H1 (cell line): ENCODE results near the gene RPS18. TPM values are rescaled to one million over a fixed set of nuclear protein-coding genes. Genes with fewer than 3 reads are reported as not detected.

ENCODE experiments used
- CTCF ChIA-PET: fragments of 300-600 bp; sonication (Branson Sonifier 250); formaldehyde crosslinking; loops from one replicate; lab custom pipeline; 2021; ENCODE audit not compliant: partially characterized antibody; lab: Charles Lee
- POLR2A ChIA-PET: fragments of 300-600 bp; sonication (Branson Sonifier 250); formaldehyde crosslinking; loops from one replicate; lab custom pipeline; 2021; ENCODE audit warnings: inconsistent platforms; ENCODE audit not compliant: partially characterized antibody; lab: Charles Lee
- DNase-seq, 2 experiments: peaks; one replicate each; pipeline versions ENCODE4 v3.0.0 to v3.0.0-alpha.2; 2010 to 2022; ENCODE audit warnings: low spot score in 2 of 2, low read depth in 1 of 2, mixed read lengths in 1 of 2
- FAIRE-seq: peaks from 2 replicates; lab custom pipeline; 2011; peaks lifted over from hg19 to GRCh38; lab: Jason Lieb, UNC
- H2AFZ ChIP-seq: 2 replicates; pipeline ENCODE4 v1.8.1; 2012; ENCODE audit warnings: low read length, inconsistent platforms
- H2AK5ac ChIP-seq: 2 replicates; pipeline ENCODE4 v1.6.1; 2013; ENCODE audit warnings: low read depth, low read length
- H2BK120ac ChIP-seq: replicated peaks from 2 replicates; pipeline ENCODE3; 2013; ENCODE audit warnings: low read depth, low read length, inconsistent platforms
- H2BK12ac ChIP-seq: 2 replicates; pipeline ENCODE4 v1.6.1; 2013; ENCODE audit warnings: low read depth, low read length
- H2BK15ac ChIP-seq: 2 replicates; pipeline ENCODE4 v1.6.1; 2013; ENCODE audit warnings: low read length
- H2BK20ac ChIP-seq: 2 replicates; pipeline ENCODE4 v1.6.1; 2013; ENCODE audit warnings: low read length
- H2BK5ac ChIP-seq: 2 replicates; pipeline ENCODE4 v1.6.1; 2013; ENCODE audit warnings: low read depth, low read length
- H3K14ac ChIP-seq: 2 replicates; pipeline ENCODE4 v1.6.1; 2013; ENCODE audit warnings: inconsistent platforms; ENCODE audit not compliant: insufficient read length
- H3K18ac ChIP-seq: 2 replicates; pipeline ENCODE4 v1.6.1; 2013; ENCODE audit warnings: low read length; ENCODE audit errors: extremely low read depth
- H3K23ac ChIP-seq: 2 replicates; pipeline ENCODE4 v1.6.1; 2013; ENCODE audit warnings: inconsistent platforms; ENCODE audit not compliant: insufficient read length
- H3K23me2 ChIP-seq: 2 replicates; pipeline ENCODE4 v1.6.1; 2013; ENCODE audit warnings: low read depth, low read length
- H3K27ac ChIP-seq: 2 replicates; pipeline ENCODE4 v1.6.1; 2011; ENCODE audit warnings: low read depth, low read length, inconsistent platforms
- H3K27me3 ChIP-seq, 4 experiments: replicated peaks in 1 of 4; 1 replicate in 1 of 4; 2 replicates in 3 of 4; pipeline versions ENCODE4 v1.6.1 to v1.8.1; 2011 to 2013; ENCODE audit warnings: low read length in 3 of 4, mild to moderate bottlenecking in 3 of 4, inconsistent platforms in 2 of 4, mixed read lengths in 2 of 4, moderate library complexity in 1 of 4; ENCODE audit not compliant: control insufficient read depth in 3 of 4, insufficient read depth in 3 of 4; ENCODE audit errors: extremely low read depth in 1 of 4
- H3K36me3 ChIP-seq, 4 experiments: 2 replicates each; pipeline versions ENCODE4 v1.6.1 to v1.8.1; 2011 to 2013; ENCODE audit warnings: mild to moderate bottlenecking in 4 of 4, low read length in 3 of 4, moderate library complexity in 2 of 4, control low read depth in 1 of 4, inconsistent platforms in 1 of 4; ENCODE audit not compliant: insufficient read depth in 4 of 4, control insufficient read depth in 2 of 4
- H3K4ac ChIP-seq: replicated peaks from 2 replicates; pipeline ENCODE3; 2013; ENCODE audit warnings: low read length, low read depth, mixed read lengths, inconsistent platforms; ENCODE audit not compliant: insufficient read length
- H3K4me1 ChIP-seq, 4 experiments: replicated peaks in 1 of 4; 1 replicate in 1 of 4; 2 replicates in 3 of 4; pipeline versions ENCODE4 v1.6.1 to v1.8.1; 2011 to 2013; ENCODE audit warnings: low read length in 3 of 4, inconsistent platforms in 2 of 4, mixed read lengths in 1 of 4; ENCODE audit not compliant: insufficient read depth in 4 of 4, control insufficient read depth in 3 of 4
- H3K4me2 ChIP-seq, 2 experiments: 2 replicates each; pipeline versions ENCODE4 v1.6.1 to v1.8.1; 2011 to 2013; ENCODE audit warnings: low read depth in 2 of 2, low read length in 2 of 2, control low read depth in 1 of 2, inconsistent platforms in 1 of 2, mild to moderate bottlenecking in 1 of 2; ENCODE audit not compliant: insufficient read depth in 1 of 2
- H3K4me3 ChIP-seq, 4 experiments: fragments of 200-600, 300-600 bp in 1 of 4; sonication (generic), shearing (Covaris generic), sonication (Bioruptor Twin) in 1 of 4; 2 replicates each; pipeline versions ENCODE4 v1.5.1 to v1.8.1; 2011 to 2016; ENCODE audit warnings: low read length in 4 of 4, low read depth in 3 of 4, control low read depth in 2 of 4, inconsistent platforms in 2 of 4, mild to moderate bottlenecking in 2 of 4, mixed read lengths in 1 of 4, moderate library complexity in 1 of 4; ENCODE audit not compliant: insufficient read depth in 2 of 4; ENCODE audit errors: extremely low read depth in 1 of 4
- H3K56ac ChIP-seq: replicated peaks from 2 replicates; pipeline ENCODE3; 2013; ENCODE audit warnings: low read depth, mild to moderate bottlenecking, mixed read lengths, low read length, inconsistent platforms; ENCODE audit not compliant: insufficient read length
- H3K79me1 ChIP-seq: 2 replicates; pipeline ENCODE4 v1.6.1; 2013; ENCODE audit warnings: low read depth, low read length, control low read depth
- H3K79me2 ChIP-seq, 2 experiments: 2 replicates each; pipeline versions ENCODE4 v1.6.1 to v1.8.1; 2012 to 2013; ENCODE audit warnings: low read length in 2 of 2, mild to moderate bottlenecking in 2 of 2, inconsistent platforms in 1 of 2; ENCODE audit not compliant: insufficient read depth in 2 of 2, control insufficient read depth in 1 of 2
- H3K9ac ChIP-seq, 4 experiments: replicated peaks in 1 of 4; 1 replicate in 1 of 4; 2 replicates in 3 of 4; pipeline versions ENCODE4 v1.6.1 to v1.8.1; 2011 to 2013; ENCODE audit warnings: low read depth in 3 of 4, low read length in 3 of 4, control low read depth in 2 of 4, mild to moderate bottlenecking in 2 of 4, moderate library complexity in 2 of 4, inconsistent platforms in 1 of 4; ENCODE audit errors: extremely low read depth in 1 of 4
- H3K9me3 ChIP-seq, 2 experiments: 2 replicates each; pipeline versions ENCODE4 v1.6.1 to v1.8.1; 2012 to 2013; ENCODE audit warnings: mild to moderate bottlenecking in 2 of 2, moderate library complexity in 2 of 2, control low read depth in 1 of 2, inconsistent platforms in 1 of 2, low read depth in 1 of 2, low read length in 1 of 2, mixed read lengths in 1 of 2; ENCODE audit not compliant: insufficient read depth in 2 of 2
- H4K20me1 ChIP-seq, 2 experiments: replicated peaks in 1 of 2; 2 replicates each; pipeline versions ENCODE3 to v1.8.1; 2011 to 2013; ENCODE audit warnings: inconsistent platforms in 2 of 2, low read length in 2 of 2, mild to moderate bottlenecking in 1 of 2; ENCODE audit not compliant: insufficient read depth in 2 of 2, control insufficient read depth in 1 of 2
- H4K5ac ChIP-seq: 2 replicates; pipeline ENCODE4 v1.6.1; 2013; ENCODE audit warnings: low read length, low read depth, mixed read lengths, inconsistent platforms; ENCODE audit not compliant: insufficient read length
- H4K8ac ChIP-seq: 2 replicates; pipeline ENCODE4 v1.8.0; 2013; ENCODE audit warnings: mild to moderate bottlenecking, moderate library complexity, low read length, inconsistent platforms; ENCODE audit not compliant: insufficient read depth; ENCODE audit errors: extremely low read depth
- H4K91ac ChIP-seq: replicated peaks from 2 replicates; pipeline ENCODE3; 2013; ENCODE audit warnings: low read length, mixed read lengths, inconsistent platforms; ENCODE audit not compliant: insufficient read length
- BCL11A ChIP-seq, 2 experiments: IDR thresholded peaks; one replicate each; pipeline ENCODE4 v1.6.1; 2011; ENCODE audit warnings: low read depth in 2 of 2, low read length in 2 of 2, mild to moderate bottlenecking in 2 of 2
- CTCF ChIP-seq, 3 experiments: IDR thresholded peaks; 1 replicate in 2 of 3; 2 replicates in 1 of 3; pipeline versions ENCODE4 v1.5.1 to v1.6.1; 2011; ENCODE audit warnings: low read length in 3 of 3, mild to moderate bottlenecking in 3 of 3, inconsistent platforms in 2 of 3, low read depth in 1 of 3, moderate library complexity in 1 of 3; ENCODE audit not compliant: insufficient read depth in 1 of 3; ENCODE audit errors: control extremely low read depth in 1 of 3
- GABPA ChIP-seq: IDR thresholded peaks from 2 replicates; pipeline ENCODE4 v1.6.1; 2011; ENCODE audit warnings: mild to moderate bottlenecking, low read length, moderate library complexity, borderline replicate concordance; ENCODE audit not compliant: insufficient read depth
- POLR2AphosphoS5 ChIP-seq: IDR thresholded peaks from 2 replicates; pipeline ENCODE4 v1.6.1; 2011; ENCODE audit warnings: low read depth, low read length
- RFX5 ChIP-seq: IDR thresholded peaks from 2 replicates; pipeline ENCODE4 v1.6.1; 2011; ENCODE audit warnings: low read depth, low read length, improper control_type of control experiment, borderline replicate concordance
- RNF2 ChIP-seq: fragments of 200-900, 300-1000 bp; sonication (generic); IDR thresholded peaks from 2 replicates; pipeline ENCODE4 v1.7.1; 2016; ENCODE audit warnings: borderline replicate concordance, low read depth, mild to moderate bottlenecking, antibody characterized with exemption, low read length; ENCODE audit not compliant: poor library complexity, severe bottlenecking; ENCODE audit errors: missing control alignments
- SAP30 ChIP-seq: fragments of 300-600 bp; sonication (generic); IDR thresholded peaks from 2 replicates; pipeline ENCODE4 v1.7.1; 2012; ENCODE audit warnings: low read length, moderate library complexity, mild to moderate bottlenecking, inconsistent platforms; ENCODE audit not compliant: insufficient read depth, insufficient replicate concordance
- SP1 ChIP-seq: IDR thresholded peaks from 2 replicates; pipeline ENCODE4 v1.6.1; 2011; ENCODE audit warnings: low read depth, low read length
- WGBS, 2 experiments: shearing (Covaris generic) in 1 of 2; methylation state at CpG; one replicate each; pipeline versions ENCODE4 v1.1.6 to v1.1.7; 2013 to 2015; ENCODE audit warnings: low lambda C conversion rate in 2 of 2, mixed read lengths in 2 of 2, inconsistent platforms in 1 of 2, low coverage in 1 of 2, missing lambda C conversion rate in 1 of 2; ENCODE audit not compliant: insufficient replicate concordance in 2 of 2, insufficient coverage in 1 of 2, insufficient read length in 1 of 2; ENCODE audit errors: extremely low coverage in 1 of 2, missing lambda C conversion rate in 1 of 2; 5-methylcytosine and 5-hydroxymethylcytosine counted together
- polyA plus RNA-seq, 7 experiments: library from polyadenylated mRNA; depleted of rRNA in 3 of 7; stranded (reverse) in 5 of 7; unstranded in 2 of 7; fragments of >200 nt in 5 of 7; fragments of 200-250 nt in 2 of 7; gene quantifications; 1 replicate in 5 of 7; 2 replicates in 1 of 7; 4 replicates in 1 of 7; pipeline versions ENCODE4 v1.2.1 to v1.2.3, GENCODE V29; 2011 to 2013; ENCODE audit warnings: missing spikeins in 2 of 7, mixed read lengths in 2 of 7
- total RNA-seq: library from RNA; stranded (reverse); fragmentation: NEBNext Ultra II Directional; extraction: Animal tissue kit (Norgen Biotek cat#: 25700); gene quantifications from 2 replicates; pipeline ENCODE4 v1.2.1, GENCODE V29; 2021
- TF ChIP-seq, protein P1 (sequence below): IDR thresholded peaks from 2 replicates; pipeline ENCODE4 v1.6.1; 2011; ENCODE audit warnings: low read length, improper control_type of control experiment

The RPS18 gene
- total and polyA plus RNA-seq, 2 of the 8 experiments (the other 6 are each of a cell fraction or from before 2014, with no cell fraction given): 2,796 to 7,099 TPM

GRCh38 chr6:33259032-33259431, 12.8 kb upstream of the RPS18 start:
- H3K4me3 ChIP-seq: no peak overlapping the region
- no peak overlapping the region for H3K23ac ChIP-seq
- H3K18ac ChIP-seq: no peak overlapping the region
- no peak overlapping the region for H2AK5ac ChIP-seq
- no peak overlapping the region for H4K91ac ChIP-seq
- 93% methylated on average over 5 of the region's 5 CpGs; no CpG with 5 or more reads in 1 of the 2 experiments for WGBS, 2 experiments
- H3K27ac ChIP-seq: no peak overlapping the region
- H2BK120ac ChIP-seq: no peak overlapping the region
- no peaks in the 10 kb centered on the region for H3K23me2 ChIP-seq
- no peak overlapping the region for H2BK12ac ChIP-seq
- H2BK20ac ChIP-seq: no peak overlapping the region
- no peak overlapping the region for H2BK15ac ChIP-seq
- H4K5ac ChIP-seq: no peak overlapping the region
- H4K8ac ChIP-seq: no peak overlapping the region
- no peak overlapping the region for H3K56ac ChIP-seq
- peaks cover 0 to 3% of the 10 kb centered on the region in 2 experiments for H4K20me1 ChIP-seq
- no peaks in the 10 kb centered on the region for H3K4me1 ChIP-seq
- FAIRE-seq (no peak), DNase-seq (no peak)
- H3K36me3 ChIP-seq: peaks cover 2 to 21% (median 2%) of the 10 kb centered on the region in 4 experiments; a peak in 5 of 8 replicates
- CTCF ChIA-PET: interaction anchor here (0.6 to 3.0 kb wide), 3 partner anchors 9 to 52 kb away, joined by 3 to 14 read pairs (median 3); no protein-coding TSS in a partner anchor
- H3K79me1 ChIP-seq: no peaks in the 10 kb centered on the region
- H3K4me2 ChIP-seq: no peak overlapping the region
- H3K4ac ChIP-seq: no peak overlapping the region
- H3K9ac ChIP-seq: no peak overlapping the region
- no peaks in the 10 kb centered on the region for H3K27me3 ChIP-seq
- 0 out of 4 replicates have a peak, but pooled peaks cover 0 to 2% of the 10 kb centered on the region in 2 experiments for H3K9me3 ChIP-seq
- no peak overlapping the region for H3K14ac ChIP-seq
- H2BK5ac ChIP-seq: no peak overlapping the region
- no peaks in the 10 kb centered on the region for H3K79me2 ChIP-seq
- no peak overlapping the region for H2AFZ ChIP-seq
- POLR2A ChIA-PET: interaction anchor here (1.6 to 4.2 kb wide), 4 partner anchors 9 to 18 kb away, joined by 4 to 26 read pairs (median 12); partner anchors contain the start of genes B3GALT4, RPS18 and VPS52
- TF ChIP-seq RFX5 (no peak), SP1 (no peak), RNF2 (no peak), GABPA (no peak), POLR2AphosphoS5 (no peak), BCL11A (IDR thresholded peaks at IDR 0.05; ENCODE audit: low read depth in 2 of 2, low read length in 2 of 2) (no peak), CTCF (IDR thresholded peaks at IDR 0.05; ENCODE audit: control extremely low read depth in 1 of 3, insufficient read depth in 1 of 3, low read depth in 1 of 3, low read length in 3 of 3) (no peak), SAP30 (no peak)
- TF ChIP-seq, protein P1, sequence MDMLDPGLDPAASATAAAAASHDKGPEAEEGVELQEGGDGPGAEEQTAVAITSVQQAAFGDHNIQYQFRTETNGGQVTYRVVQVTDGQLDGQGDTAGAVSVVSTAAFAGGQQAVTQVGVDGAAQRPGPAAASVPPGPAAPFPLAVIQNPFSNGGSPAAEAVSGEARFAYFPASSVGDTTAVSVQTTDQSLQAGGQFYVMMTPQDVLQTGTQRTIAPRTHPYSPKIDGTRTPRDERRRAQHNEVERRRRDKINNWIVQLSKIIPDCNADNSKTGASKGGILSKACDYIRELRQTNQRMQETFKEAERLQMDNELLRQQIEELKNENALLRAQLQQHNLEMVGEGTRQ: no peak
